Measurements from ENCODE around the gene RCOR2.

The RCOR2 gene

DNA sequence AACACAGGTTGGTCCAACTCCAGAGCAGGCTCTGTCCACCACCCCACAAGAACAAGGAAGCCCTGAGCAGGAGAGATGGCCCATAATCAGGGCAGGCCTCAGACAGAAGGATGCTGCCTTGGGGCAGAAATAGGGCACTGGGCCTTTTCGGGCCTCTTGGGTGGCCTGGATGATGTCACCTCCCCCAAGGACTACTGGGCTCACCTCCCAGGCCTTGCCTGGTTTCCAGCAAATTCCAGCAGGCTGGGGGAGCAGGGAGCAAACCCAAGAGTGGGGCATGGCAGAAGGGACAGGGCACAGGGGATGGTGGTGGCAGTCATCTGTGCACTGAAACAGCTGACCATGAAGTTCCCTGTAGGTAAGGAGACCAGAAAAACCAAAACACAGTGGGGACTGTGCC, 16.5 kb upstream of the RCOR2 start:
- Histone ChIP-seq H3K4me2 (ENCODE audit: low read length) (no peak overlapping the region), H3K9me2 (ENCODE audit: low read depth, low read length) (no peaks in the 10 kb centered on the region), H3K79me2 (ENCODE audit: insufficient read depth, low read length) (no peaks in the 10 kb centered on the region), H3K9ac (ENCODE audit: low read length) (no peak overlapping the region), H4K20me1 (ENCODE audit: insufficient read depth, low read length) (no peaks in the 10 kb centered on the region), H3K9me3 (ENCODE audit: low read length) (no peaks in the 10 kb centered on the region), H3F3A (ENCODE audit: insufficient read depth, low read length) (no peaks in the 10 kb centered on the region), H3K4me1 (ENCODE audit: insufficient read depth, low read length, severe bottlenecking) (peaks cover 9% of the 10 kb centered on the region), H3K36me3 (ENCODE audit: insufficient read depth, low read length) (no peaks in the 10 kb centered on the region), H3K27ac (ENCODE audit: low read depth, low read length, poor library complexity, severe bottlenecking) (no peak overlapping the region), H2AFZ (ENCODE audit: low read length) (no peak overlapping the region), H3K4me3 (ENCODE audit: low read depth, low read length, poor library complexity, severe bottlenecking) (no peak overlapping the region), H3K27me3 (ENCODE audit: insufficient read depth, low read length) (peaks cover 3% of the 10 kb centered on the region; the same call in 1 of the 2 replicates)
- TF ChIP-seq EZH2 (IDR thresholded peaks at IDR 0.05; ENCODE audit: borderline replicate concordance, low read length), result no peak
- no peak for TF ChIP-seq CTCF (IDR thresholded peaks at IDR 0.05; ENCODE audit: low read length)

DNA sequence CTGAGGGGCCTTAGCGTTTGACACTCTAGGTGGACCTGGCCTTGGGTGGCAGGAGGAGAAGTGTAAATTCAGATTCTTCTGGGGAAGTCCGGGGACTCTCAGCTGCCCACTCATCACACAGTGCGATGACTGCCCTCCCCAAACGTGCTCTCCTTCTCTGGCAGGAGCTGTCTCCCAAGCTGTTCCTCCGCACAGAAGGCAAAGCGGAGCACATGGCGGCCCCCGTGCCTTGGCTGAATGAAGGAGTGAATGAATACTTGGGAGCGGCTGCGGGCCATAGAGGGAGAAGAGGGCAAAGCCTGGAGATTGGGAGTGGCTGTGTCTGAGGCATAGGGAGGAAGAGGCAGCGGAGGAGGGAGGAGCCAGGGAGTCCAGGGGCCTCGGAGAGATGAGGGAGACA, 14.9 kb upstream of the RCOR2 start:
- no peaks in the 10 kb centered on the region for H3F3A ChIP-seq (ENCODE audit: insufficient read depth, low read length)
- no peaks in the 10 kb centered on the region for H3K4me1 ChIP-seq (ENCODE audit: insufficient read depth, low read length, severe bottlenecking)
- no peaks in the 10 kb centered on the region for H3K79me2 ChIP-seq (ENCODE audit: insufficient read depth, low read length)
- no peaks in the 10 kb centered on the region for H3K9me3 ChIP-seq (ENCODE audit: low read length)
- no peak overlapping the region for H3K4me3 ChIP-seq (ENCODE audit: low read depth, low read length, poor library complexity, severe bottlenecking)
- H2AFZ ChIP-seq (ENCODE audit: low read length), result no peak overlapping the region
- H3K27me3 ChIP-seq (ENCODE audit: insufficient read depth, low read length), result peaks cover 3% of the 10 kb centered on the region; the same call in 1 of the 2 replicates
- no peak overlapping the region for H3K9ac ChIP-seq (ENCODE audit: low read length)
- TF ChIP-seq EZH2 (IDR thresholded peaks at IDR 0.05; ENCODE audit: borderline replicate concordance, low read length), result no peak
- no peak overlapping the region for H3K4me2 ChIP-seq (ENCODE audit: low read length)
- H4K20me1 ChIP-seq (ENCODE audit: insufficient read depth, low read length), result no peaks in the 10 kb centered on the region
- no peak overlapping the region for H3K27ac ChIP-seq (ENCODE audit: low read depth, low read length, poor library complexity, severe bottlenecking)
- no peaks in the 10 kb centered on the region for H3K9me2 ChIP-seq (ENCODE audit: low read depth, low read length)
- no peaks in the 10 kb centered on the region for H3K36me3 ChIP-seq (ENCODE audit: insufficient read depth, low read length)

- no peak overlapping the region for H3K27ac ChIP-seq (ENCODE audit: low read depth, low read length, poor library complexity, severe bottlenecking)
- H3K27me3 ChIP-seq (ENCODE audit: insufficient read depth, low read length), result peaks cover 3% of the 10 kb centered on the region; the same call in 1 of the 2 replicates
Measured at GRCh38 chr11:63931045-63931444, 14.1 kb upstream of the RCOR2 start.

More at GRCh38 chr11:63931045-63931444, 14.1 kb upstream of the RCOR2 start:
- no peaks in the 10 kb centered on the region for H4K20me1 ChIP-seq (ENCODE audit: insufficient read depth, low read length)
- no peak overlapping the region for H3K4me2 ChIP-seq (ENCODE audit: low read length)
- no peak overlapping the region for H3K4me3 ChIP-seq (ENCODE audit: low read depth, low read length, poor library complexity, severe bottlenecking)
- H3K9me2 ChIP-seq (ENCODE audit: low read depth, low read length), result no peaks in the 10 kb centered on the region
- no peaks in the 10 kb centered on the region for H3K9me3 ChIP-seq (ENCODE audit: low read length)
- TF ChIP-seq CTCF (IDR thresholded peaks at IDR 0.05; ENCODE audit: low read length) (no peak), EZH2 (IDR thresholded peaks at IDR 0.05; ENCODE audit: borderline replicate concordance, low read length) (no peak)
- H3F3A ChIP-seq (ENCODE audit: insufficient read depth, low read length), result no peaks in the 10 kb centered on the region
- H3K4me1 ChIP-seq (ENCODE audit: insufficient read depth, low read length, severe bottlenecking), result no peaks in the 10 kb centered on the region
- no peaks in the 10 kb centered on the region for H3K36me3 ChIP-seq (ENCODE audit: insufficient read depth, low read length)
- no peaks in the 10 kb centered on the region for H3K79me2 ChIP-seq (ENCODE audit: insufficient read depth, low read length)
- no peak overlapping the region for H3K9ac ChIP-seq (ENCODE audit: low read length)
- no peak overlapping the region for H2AFZ ChIP-seq (ENCODE audit: low read length)

All from OCI-LY1 (cell line).